Esophagus muscularis mucosa (tissue), 4 donors: ENCODE measurements around the gene GCK. TPM values are rescaled to one million over a fixed set of nuclear protein-coding genes. Genes with fewer than 3 reads are reported as not detected.

Experiments used
- DNase-seq: peaks from one replicate; pipeline ENCODE4 v3.0.0-alpha.2; 2017; ENCODE audit errors: extremely low spot score
- H3K27ac ChIP-seq, 4 donors: fragments of 200-600 bp; sonication (generic); replicated peaks in 1 of 4; 1 replicate in 3 of 4; 2 replicates in 1 of 4; pipeline ENCODE4 v1.5.1; 2016 to 2019; ENCODE audit warnings: mild to moderate bottlenecking in 1 of 4
- H3K27me3 ChIP-seq, 4 donors: fragments of 200-600 bp; sonication (generic); one replicate each; pipeline versions ENCODE4 v1.5.1 to v1.6.0; 2016 to 2019
- H3K36me3 ChIP-seq, 4 donors: fragments of 200-600 bp; sonication (generic); one replicate each; pipeline ENCODE4 v1.5.1; 2016 to 2019
- H3K4me1 ChIP-seq, 4 donors: fragments of 200-600 bp; sonication (generic); one replicate each; pipeline ENCODE4 v1.5.1; 2016 to 2019
- H3K4me3 ChIP-seq, 4 donors: fragments of 200-600 bp; sonication (generic); 1 replicate in 2 of 4; 2 replicates in 2 of 4; pipeline ENCODE4 v1.5.1; 2016 to 2019; ENCODE audit warnings: mild to moderate bottlenecking in 4 of 4, moderate library complexity in 1 of 4
- H3K9me3 ChIP-seq, 4 donors: fragments of 200-600 bp; sonication (generic); 1 replicate in 3 of 4; 2 replicates in 1 of 4; pipeline ENCODE4 v1.5.1; 2016 to 2019
- EP300 ChIP-seq: sonication (generic); formaldehyde crosslinking; IDR thresholded peaks from one replicate; pipeline ENCODE4 v1.6.1; 2017; ENCODE audit warnings: antibody characterized with exemption
- POLR2A ChIP-seq: fragments of 450-650 bp; IDR thresholded peaks from one replicate; pipeline ENCODE4 v1.6.1; 2017; ENCODE audit warnings: antibody characterized with exemption, moderate library complexity, mild to moderate bottlenecking, low read depth
- POLR2AphosphoS5 ChIP-seq, 2 donors: sonication (generic); formaldehyde crosslinking; IDR thresholded peaks; one replicate each; pipeline ENCODE4 v1.6.1; 2017; ENCODE audit warnings: antibody characterized with exemption in 2 of 2
- WGBS: methylation state at CpG from one replicate; pipeline ENCODE4 v1.1.5; 2018; 5-methylcytosine and 5-hydroxymethylcytosine counted together
- intact Hi-C: fragments of 100-400 bp; cut with DNase I; formaldehyde crosslinking; loops from one replicate; pipeline ENCODE4 v1.15.1; 2023
- total RNA-seq, 4 donors: library from RNA; depleted of rRNA; stranded (reverse); fragments of >200 nt; gene quantifications; one replicate each; pipeline versions ENCODE4 v1.1.0 to v1.2.1, GENCODE V29; 2016
- TF ChIP-seq, protein P1 (sequence below), 3 experiments: fragments of 200-600 bp in 2 of 3; fragments of 450-650 bp in 1 of 3; sonication (generic) in 2 of 3; IDR thresholded peaks; one replicate each; pipeline ENCODE4 v1.5.1; 2017 to 2019; ENCODE audit warnings: antibody characterized with exemption in 3 of 3, mild to moderate bottlenecking in 2 of 3, moderate library complexity in 1 of 3

The GCK gene
- total RNA-seq, 4 donors from 2014 or later = 0.75 to 2.8 (median 1.2) TPM

DNA sequence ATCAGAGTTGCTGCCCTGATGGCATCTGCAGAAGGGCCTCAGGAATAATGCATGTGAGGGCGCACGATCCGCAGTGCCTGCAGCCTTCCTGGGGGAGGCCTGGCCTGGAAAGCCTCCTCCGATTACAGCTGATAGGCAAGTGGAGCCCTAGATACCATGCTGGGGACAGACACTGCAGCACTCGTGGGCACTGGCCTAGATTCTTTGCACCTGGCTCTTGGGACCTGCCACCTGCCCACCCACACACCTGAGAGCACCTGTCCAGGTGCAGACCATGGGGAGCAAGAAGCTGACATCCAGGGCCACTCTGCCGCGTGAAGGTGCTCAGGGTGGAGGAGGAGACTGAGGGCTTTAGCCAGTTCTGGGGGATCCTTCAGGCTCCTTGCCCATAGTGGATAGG, 26.3 kb upstream of the GCK start:
- WGBS = 83% methylated on average over 7 of the region's 7 CpGs

DNA sequence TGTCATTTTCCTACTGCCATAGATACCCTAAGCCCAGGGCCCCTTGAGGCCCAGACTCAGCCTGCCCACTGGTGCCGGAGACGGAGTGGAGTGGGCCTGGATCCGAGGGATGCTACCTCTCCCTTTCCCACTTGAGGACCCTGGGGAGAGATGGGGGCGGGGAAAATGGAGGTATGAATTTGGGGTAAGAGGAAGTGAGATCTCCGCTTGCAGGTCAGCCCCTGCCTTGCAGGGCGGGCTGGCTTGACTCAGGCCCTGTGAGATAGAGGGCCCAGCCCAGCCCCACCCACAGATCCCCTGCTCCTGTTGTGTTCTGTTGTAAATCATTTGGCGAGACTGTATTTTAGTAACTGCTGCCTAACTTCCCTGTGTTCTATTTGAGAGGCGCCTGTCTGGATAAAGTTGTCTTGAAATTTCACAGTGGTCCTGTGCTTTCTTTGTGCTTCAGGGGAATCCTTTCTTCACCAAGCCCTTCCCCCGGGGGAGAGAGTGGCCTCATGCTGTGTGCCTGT, 24.7 kb upstream of the GCK start:
- DNase-seq = no peak
- TF ChIP-seq POLR2A = no peak
- TF ChIP-seq EP300 = no peak
- TF ChIP-seq, protein P1, sequence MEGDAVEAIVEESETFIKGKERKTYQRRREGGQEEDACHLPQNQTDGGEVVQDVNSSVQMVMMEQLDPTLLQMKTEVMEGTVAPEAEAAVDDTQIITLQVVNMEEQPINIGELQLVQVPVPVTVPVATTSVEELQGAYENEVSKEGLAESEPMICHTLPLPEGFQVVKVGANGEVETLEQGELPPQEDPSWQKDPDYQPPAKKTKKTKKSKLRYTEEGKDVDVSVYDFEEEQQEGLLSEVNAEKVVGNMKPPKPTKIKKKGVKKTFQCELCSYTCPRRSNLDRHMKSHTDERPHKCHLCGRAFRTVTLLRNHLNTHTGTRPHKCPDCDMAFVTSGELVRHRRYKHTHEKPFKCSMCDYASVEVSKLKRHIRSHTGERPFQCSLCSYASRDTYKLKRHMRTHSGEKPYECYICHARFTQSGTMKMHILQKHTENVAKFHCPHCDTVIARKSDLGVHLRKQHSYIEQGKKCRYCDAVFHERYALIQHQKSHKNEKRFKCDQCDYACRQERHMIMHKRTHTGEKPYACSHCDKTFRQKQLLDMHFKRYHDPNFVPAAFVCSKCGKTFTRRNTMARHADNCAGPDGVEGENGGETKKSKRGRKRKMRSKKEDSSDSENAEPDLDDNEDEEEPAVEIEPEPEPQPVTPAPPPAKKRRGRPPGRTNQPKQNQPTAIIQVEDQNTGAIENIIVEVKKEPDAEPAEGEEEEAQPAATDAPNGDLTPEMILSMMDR (IDR thresholded peaks at IDR 0.05) = no peak
- TF ChIP-seq POLR2AphosphoS5 (IDR thresholded peaks at IDR 0.05) = no peak
- Histone ChIP-seq H3K4me3 (no peak overlapping the region), H3K27me3 (peaks cover 0 to 15% (median 0%) of the 10 kb centered on the region in 4 donors), H3K9me3 (peaks cover 0 to 4% (median 2%) of the 10 kb centered on the region in 4 donors), H3K27ac (no peak overlapping the region), H3K4me1 (no peaks in the 10 kb centered on the region), H3K36me3 (peaks cover 32 to 56% (median 51%) of the 10 kb centered on the region in 4 donors)
- intact Hi-C loops = no loop called here
- 80% methylated on average over 9 of the region's 9 CpGs for WGBS

More for the DNA sequence above, 26.3 kb upstream of the GCK start:
- Histone ChIP-seq H3K4me3 (no peak overlapping the region), H3K4me1 (no peaks in the 10 kb centered on the region), H3K9me3 (peaks cover 0 to 11% (median 3%) of the 10 kb centered on the region in 4 donors), H3K27me3 (peaks cover 0 to 26% (median 0%) of the 10 kb centered on the region in 4 donors), H3K36me3 (peaks cover 19 to 40% (median 35%) of the 10 kb centered on the region in 4 donors), H3K27ac (no peak overlapping the region)
- TF ChIP-seq POLR2A (no peak), POLR2AphosphoS5 (IDR thresholded peaks at IDR 0.05) (no peak), EP300 (no peak)
- TF ChIP-seq, protein P1 (IDR thresholded peaks at IDR 0.05) = no peak
- DNase-seq = no peak
- intact Hi-C loops = no loop called here

- intact Hi-C loops = no loop called here
- no peak for DNase-seq
- peaks cover 38 to 62% (median 57%) of the 10 kb centered on the region in 4 donors for H3K36me3 ChIP-seq
Measured at GRCh38 chr7:44213206-44213876, 24.1 kb upstream of the GCK start.

GRCh38 chr7:44212581-44213184, 23.4 kb upstream of the GCK start:
- H3K27me3 ChIP-seq = peaks cover 0 to 3% (median 0%) of the 10 kb centered on the region in 4 donors
- 81% methylated on average over 6 of the region's 7 CpGs for WGBS
- TF ChIP-seq POLR2AphosphoS5 (IDR thresholded peaks at IDR 0.05) = no peak
- no peak for TF ChIP-seq EP300
- TF ChIP-seq, protein P1 (IDR thresholded peaks at IDR 0.05) = no peak
- TF ChIP-seq POLR2A = no peak
- no peaks in the 10 kb centered on the region for H3K9me3 ChIP-seq
- intact Hi-C loops = no loop called here
- DNase-seq = no peak
- no peak overlapping the region for H3K27ac ChIP-seq
- H3K4me1 ChIP-seq = no peaks in the 10 kb centered on the region
- no peak overlapping the region for H3K4me3 ChIP-seq
- H3K36me3 ChIP-seq = peaks cover 44 to 69% (median 63%) of the 10 kb centered on the region in 4 donors

More at GRCh38 chr7:44213206-44213876, 24.1 kb upstream of the GCK start:
- Histone ChIP-seq H3K27me3 (peaks cover 0 to 9% (median 0%) of the 10 kb centered on the region in 4 donors), H3K4me3 (no peak overlapping the region), H3K4me1 (no peaks in the 10 kb centered on the region), H3K9me3 (no peaks in the 10 kb centered on the region), H3K27ac (no peak overlapping the region)
- TF ChIP-seq POLR2AphosphoS5 (IDR thresholded peaks at IDR 0.05) (no peak), EP300 (no peak), POLR2A (no peak)
- TF ChIP-seq, protein P1 (IDR thresholded peaks at IDR 0.05) = no peak
- WGBS = 80% methylated on average over 1 of the region's 3 CpGs
